ENCODE results near the gene BCAS1. TPM values are rescaled to one million over a fixed set of nuclear protein-coding genes. Genes with fewer than 3 reads are reported as not detected.
"Not testable (repeated sequence)": the region's sequence is repeated elsewhere in the genome, so short reads cannot be mapped to it uniquely, and the experiment has no call there.

Gene BCAS1
- total RNA-seq, 2 experiments from 2014 or later, result 0.16 to 0.19 TPM

DNA sequence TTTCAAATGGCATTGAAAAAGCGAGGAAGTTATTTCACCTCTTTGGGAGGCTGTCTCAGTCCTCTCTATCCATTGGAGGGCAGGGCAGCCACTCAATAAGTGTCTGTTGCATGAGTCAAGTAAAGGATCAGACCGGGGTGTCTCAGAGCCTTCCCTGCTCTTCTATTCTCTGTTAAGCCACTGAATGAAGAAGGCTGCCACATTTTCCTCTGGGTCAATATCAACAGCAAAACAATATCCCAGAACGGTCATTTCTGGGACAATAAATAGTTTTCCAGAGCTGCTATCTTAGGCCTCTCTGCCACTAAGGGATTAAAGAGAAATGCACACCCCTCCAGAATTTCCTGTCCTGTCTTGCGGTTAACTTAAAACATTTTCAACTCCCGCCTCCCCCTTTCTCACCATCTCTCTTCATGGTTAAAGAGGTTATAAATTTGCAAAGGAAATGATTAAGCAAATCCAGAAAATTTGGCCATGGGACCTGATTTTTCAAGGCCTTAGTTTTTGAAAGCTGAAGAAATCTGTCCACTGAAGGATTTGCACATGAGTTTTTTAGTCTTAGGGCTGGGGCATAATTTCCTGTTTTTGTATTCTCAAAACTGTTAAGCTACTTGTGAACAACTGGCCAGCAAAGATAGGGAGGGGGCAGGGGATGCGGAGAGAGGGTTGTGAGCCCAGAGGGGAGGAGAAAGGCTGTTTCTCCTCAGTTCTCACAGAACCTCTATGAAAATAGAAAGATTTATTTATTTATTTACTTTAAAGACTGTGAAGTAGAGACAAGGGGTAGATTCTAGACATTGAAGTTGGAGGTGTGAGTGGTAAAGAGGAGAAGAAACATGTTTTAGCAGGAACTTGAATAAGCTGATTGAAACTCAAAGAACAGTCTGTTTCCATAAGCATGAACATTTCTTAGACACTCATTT lies 135.7 kb downstream of the BCAS1 start:
- H3K79me2 ChIP-seq (ENCODE audit: insufficient read depth, low read depth, low read length), result peaks cover 5% of the 10 kb centered on the region; the same call in 1 of the 2 replicates
- POLR2A ChIA-PET, result interaction anchor here (0.6 to 10.4 kb wide), 26 partner anchors 10 to 933 kb away, joined by 3 to 102 read pairs (median 5); partner anchors contain the start of gene ZNF217
- BruUV-seq (replicated peaks), result no TSS peak

GRCh38 chr20:53933232-53933846 lies 137.1 kb downstream of the BCAS1 start:
- Histone ChIP-seq H3K9me2 (ENCODE audit: insufficient read depth, low read length) (no peaks in the 10 kb centered on the region), H3K4me1 (ENCODE audit: insufficient read depth, low read length, poor library complexity, severe bottlenecking) (peaks cover 77% of the 10 kb centered on the region), H3K9me3 (ENCODE audit: low read length) (peaks cover 4% of the 10 kb centered on the region; the same call in 1 of the 2 replicates), H3K36me3 (ENCODE audit: insufficient read depth, low read length) (no peaks in the 10 kb centered on the region), H3K4me3 (ENCODE audit: low read depth, low read length, poor library complexity, severe bottlenecking) (peak overlapping the region; percentile 51), H3K4me2 (ENCODE audit: low read length) (peak overlapping the region; percentile 81), H2AFZ (ENCODE audit: low read length) (no peak overlapping the region; the same call in 1 of the 2 replicates), H3K79me2 (ENCODE audit: insufficient read depth, low read depth, low read length) (peaks cover 5% of the 10 kb centered on the region; the same call in 1 of the 2 replicates), H3K27ac (ENCODE audit: low read depth, low read length, poor library complexity, severe bottlenecking) (peak overlapping the region; percentile 94), H4K20me1 (ENCODE audit: insufficient read depth, low read length) (no peaks in the 10 kb centered on the region)
- no peak for DNase-seq (ENCODE audit: low spot score)
- BruUV-seq (replicated peaks), result no TSS peak
- intact Hi-C loops (cut with micrococcal nuclease; ENCODE audit: unreplicated experiment), result loop anchor here (5.0 to 10.0 kb wide), 2 partner anchors 61 to 929 kb away; no protein-coding TSS in a partner anchor
- CTCF ChIA-PET (ENCODE audit: unreplicated experiment), result interaction anchor here (0.5 to 0.6 kb wide), 2 partner anchors 9 to 10 kb away, joined by 3 read pairs; no protein-coding TSS in a partner anchor
- POLR2A ChIA-PET, result interaction anchor here (0.5 to 10.4 kb wide), 21 partner anchors 9 to 830 kb away, joined by 3 to 102 read pairs (median 4); no protein-coding TSS in a partner anchor
- no peak for TF ChIP-seq EZH2phosphoT487 (IDR thresholded peaks at IDR 0.05; ENCODE audit: borderline replicate concordance, low read depth, low read length)
- TF ChIP-seq, protein P1, sequence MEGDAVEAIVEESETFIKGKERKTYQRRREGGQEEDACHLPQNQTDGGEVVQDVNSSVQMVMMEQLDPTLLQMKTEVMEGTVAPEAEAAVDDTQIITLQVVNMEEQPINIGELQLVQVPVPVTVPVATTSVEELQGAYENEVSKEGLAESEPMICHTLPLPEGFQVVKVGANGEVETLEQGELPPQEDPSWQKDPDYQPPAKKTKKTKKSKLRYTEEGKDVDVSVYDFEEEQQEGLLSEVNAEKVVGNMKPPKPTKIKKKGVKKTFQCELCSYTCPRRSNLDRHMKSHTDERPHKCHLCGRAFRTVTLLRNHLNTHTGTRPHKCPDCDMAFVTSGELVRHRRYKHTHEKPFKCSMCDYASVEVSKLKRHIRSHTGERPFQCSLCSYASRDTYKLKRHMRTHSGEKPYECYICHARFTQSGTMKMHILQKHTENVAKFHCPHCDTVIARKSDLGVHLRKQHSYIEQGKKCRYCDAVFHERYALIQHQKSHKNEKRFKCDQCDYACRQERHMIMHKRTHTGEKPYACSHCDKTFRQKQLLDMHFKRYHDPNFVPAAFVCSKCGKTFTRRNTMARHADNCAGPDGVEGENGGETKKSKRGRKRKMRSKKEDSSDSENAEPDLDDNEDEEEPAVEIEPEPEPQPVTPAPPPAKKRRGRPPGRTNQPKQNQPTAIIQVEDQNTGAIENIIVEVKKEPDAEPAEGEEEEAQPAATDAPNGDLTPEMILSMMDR (conservative IDR thresholded peaks at IDR 0.05; ENCODE audit: low read length), result no peak

More for the DNA sequence above, 135.7 kb downstream of the BCAS1 start:
- no peaks in the 10 kb centered on the region for H3K36me3 ChIP-seq (ENCODE audit: insufficient read depth, low read length)
- intact Hi-C loops (cut with micrococcal nuclease; ENCODE audit: unreplicated experiment), result loop anchor here (5.0 to 10.0 kb wide), 2 partner anchors 62 to 930 kb away; no protein-coding TSS in a partner anchor
- peaks cover 81% of the 10 kb centered on the region for H3K4me1 ChIP-seq (ENCODE audit: insufficient read depth, low read length, poor library complexity, severe bottlenecking)
- no peaks in the 10 kb centered on the region for H3K9me2 ChIP-seq (ENCODE audit: insufficient read depth, low read length)
- peak overlapping the region; percentile 94 for H3K27ac ChIP-seq (ENCODE audit: low read depth, low read length, poor library complexity, severe bottlenecking)
- peak overlapping the region; percentile 56; the same call in 1 of the 2 replicates for H2AFZ ChIP-seq (ENCODE audit: low read length)
- CTCF ChIA-PET (ENCODE audit: unreplicated experiment), result interaction anchor here (0.7 kb wide), 1 partner anchor 62 kb away, joined by 3 read pairs; no protein-coding TSS in a partner anchor
- H3K4me3 ChIP-seq (ENCODE audit: low read depth, low read length, poor library complexity, severe bottlenecking), result peak overlapping the region; percentile 51
- no peaks in the 10 kb centered on the region for H4K20me1 ChIP-seq (ENCODE audit: insufficient read depth, low read length)
- peak; percentile 88 for DNase-seq (ENCODE audit: low spot score)
- H3K4me2 ChIP-seq (ENCODE audit: low read length), result peak overlapping the region; percentile 81
- H3K9me3 ChIP-seq (ENCODE audit: low read length), result peaks cover 4% of the 10 kb centered on the region; the same call in 1 of the 2 replicates
- no peak for TF ChIP-seq EZH2phosphoT487 (IDR thresholded peaks at IDR 0.05; ENCODE audit: borderline replicate concordance, low read depth, low read length)

DNA sequence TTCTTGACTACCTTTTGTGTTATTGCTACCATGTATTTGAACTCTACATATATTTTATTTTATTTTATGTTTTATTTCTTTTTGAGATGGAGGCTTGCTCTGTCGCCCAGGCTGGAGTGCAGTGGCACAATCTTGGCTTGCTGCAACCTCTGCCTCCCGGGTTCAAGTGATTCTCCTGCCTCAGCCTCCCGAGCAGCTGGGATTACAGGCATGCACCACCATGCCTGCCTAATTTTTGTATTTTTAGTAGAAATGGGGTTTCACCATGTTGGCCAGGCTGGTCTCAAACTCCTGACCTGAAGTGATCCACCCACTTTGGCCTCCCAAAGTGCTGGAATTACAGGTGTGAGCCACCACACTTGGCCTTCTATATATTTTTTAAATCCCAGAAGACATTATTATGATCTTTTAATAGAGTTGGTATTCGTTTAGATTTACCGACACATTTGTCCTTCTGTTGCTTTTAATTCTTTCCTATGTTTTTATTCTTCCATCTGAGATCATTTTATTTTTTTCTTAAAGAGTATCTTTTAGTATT lies 137.7 kb downstream of the BCAS1 start:
- not testable (repeated sequence) for H3K36me3 ChIP-seq (ENCODE audit: insufficient read depth, low read length); BruUV-seq (replicated peaks); H3K4me3 ChIP-seq (ENCODE audit: low read depth, low read length, poor library complexity, severe bottlenecking); DNase-seq (ENCODE audit: low spot score); H3K79me2 ChIP-seq (ENCODE audit: insufficient read depth, low read depth, low read length); H3K9me2 ChIP-seq (ENCODE audit: insufficient read depth, low read length); H3K4me2 ChIP-seq (ENCODE audit: low read length); H2AFZ ChIP-seq (ENCODE audit: low read length); H4K20me1 ChIP-seq (ENCODE audit: insufficient read depth, low read length); H3K9me3 ChIP-seq (ENCODE audit: low read length)
- CTCF ChIA-PET (ENCODE audit: unreplicated experiment), result interaction anchor here (0.6 kb wide), 1 partner anchor 8 kb away, joined by 3 read pairs; no protein-coding TSS in a partner anchor
- Histone ChIP-seq H3K27ac (ENCODE audit: low read depth, low read length, poor library complexity, severe bottlenecking) (peak overlapping the region; percentile 94), H3K4me1 (ENCODE audit: insufficient read depth, low read length, poor library complexity, severe bottlenecking) (peaks cover 77% of the 10 kb centered on the region)
- POLR2A ChIA-PET, result interaction anchor here (0.5 to 10.4 kb wide), 13 partner anchors 8 to 338 kb away, joined by 3 to 102 read pairs (median 4); no protein-coding TSS in a partner anchor
- intact Hi-C loops (cut with micrococcal nuclease; ENCODE audit: unreplicated experiment), result loop anchor here (5.0 to 10.0 kb wide), 2 partner anchors 60 to 928 kb away; no protein-coding TSS in a partner anchor
